NB4 (cell line): Measurements from ENCODE around the gene DRG2.

Experiments
- DNase-seq: peaks from one replicate; pipeline ENCODE4 v3.0.0; 2010; ENCODE audit warnings: low read depth
- H3K4me3 ChIP-seq: one replicate; pipeline ENCODE4 v1.5.1; 2011; ENCODE audit warnings: mild to moderate bottlenecking, low read depth, low read length, moderate library complexity
- MYC ChIP-seq: IDR thresholded peaks from 2 replicates; pipeline ENCODE4 v1.6.1; 2011; ENCODE audit warnings: low read depth, low read length
- POLR2A ChIP-seq: IDR thresholded peaks from 2 replicates; pipeline ENCODE4 v1.6.1; 2011; ENCODE audit warnings: mild to moderate bottlenecking; ENCODE audit not compliant: insufficient read length; ENCODE audit errors: extremely low read depth
- TF ChIP-seq, protein P1 (sequence below): IDR thresholded peaks from one replicate; pipeline ENCODE4 v1.5.1; 2012; ENCODE audit warnings: low read depth, low read length
- TF ChIP-seq, protein P2 (sequence below): IDR thresholded peaks from 2 replicates; pipeline ENCODE4 v1.6.1; 2011; ENCODE audit warnings: low read depth, low read length

Gene DRG2

DNA sequence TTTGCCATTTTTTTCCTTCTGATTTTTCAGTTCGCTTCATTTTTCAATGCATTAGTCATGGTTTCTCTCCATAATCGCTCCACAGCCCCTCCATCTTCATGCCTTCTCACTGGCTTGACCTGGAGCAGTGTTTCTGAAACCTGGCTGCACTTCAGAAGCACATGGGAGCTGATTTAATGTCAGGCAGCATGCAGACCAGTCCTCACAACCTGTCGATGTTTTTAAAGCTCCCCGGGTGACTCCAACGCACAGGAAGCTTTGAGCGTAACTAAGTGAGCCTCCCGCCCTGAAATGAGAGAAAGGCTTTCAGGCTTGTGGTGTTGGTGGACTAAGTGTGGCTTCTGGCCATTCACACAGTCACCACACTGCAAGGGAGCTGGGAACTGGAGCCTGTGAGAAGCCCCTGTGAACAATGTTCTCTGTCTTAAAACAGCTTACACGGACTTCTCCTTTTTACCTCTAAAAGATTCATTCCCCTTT is 16.8 kb upstream of the DRG2 start:
- H3K4me3 ChIP-seq, result no peak overlapping the region
- DNase-seq, result peak; percentile 91
- TF ChIP-seq MYC (peak; percentile 84), POLR2A (no peak)
- TF ChIP-seq, protein P1, sequence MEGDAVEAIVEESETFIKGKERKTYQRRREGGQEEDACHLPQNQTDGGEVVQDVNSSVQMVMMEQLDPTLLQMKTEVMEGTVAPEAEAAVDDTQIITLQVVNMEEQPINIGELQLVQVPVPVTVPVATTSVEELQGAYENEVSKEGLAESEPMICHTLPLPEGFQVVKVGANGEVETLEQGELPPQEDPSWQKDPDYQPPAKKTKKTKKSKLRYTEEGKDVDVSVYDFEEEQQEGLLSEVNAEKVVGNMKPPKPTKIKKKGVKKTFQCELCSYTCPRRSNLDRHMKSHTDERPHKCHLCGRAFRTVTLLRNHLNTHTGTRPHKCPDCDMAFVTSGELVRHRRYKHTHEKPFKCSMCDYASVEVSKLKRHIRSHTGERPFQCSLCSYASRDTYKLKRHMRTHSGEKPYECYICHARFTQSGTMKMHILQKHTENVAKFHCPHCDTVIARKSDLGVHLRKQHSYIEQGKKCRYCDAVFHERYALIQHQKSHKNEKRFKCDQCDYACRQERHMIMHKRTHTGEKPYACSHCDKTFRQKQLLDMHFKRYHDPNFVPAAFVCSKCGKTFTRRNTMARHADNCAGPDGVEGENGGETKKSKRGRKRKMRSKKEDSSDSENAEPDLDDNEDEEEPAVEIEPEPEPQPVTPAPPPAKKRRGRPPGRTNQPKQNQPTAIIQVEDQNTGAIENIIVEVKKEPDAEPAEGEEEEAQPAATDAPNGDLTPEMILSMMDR, result no peak
- TF ChIP-seq, protein P2, sequence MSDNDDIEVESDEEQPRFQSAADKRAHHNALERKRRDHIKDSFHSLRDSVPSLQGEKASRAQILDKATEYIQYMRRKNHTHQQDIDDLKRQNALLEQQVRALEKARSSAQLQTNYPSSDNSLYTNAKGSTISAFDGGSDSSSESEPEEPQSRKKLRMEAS, result peak; percentile 92

DNA sequence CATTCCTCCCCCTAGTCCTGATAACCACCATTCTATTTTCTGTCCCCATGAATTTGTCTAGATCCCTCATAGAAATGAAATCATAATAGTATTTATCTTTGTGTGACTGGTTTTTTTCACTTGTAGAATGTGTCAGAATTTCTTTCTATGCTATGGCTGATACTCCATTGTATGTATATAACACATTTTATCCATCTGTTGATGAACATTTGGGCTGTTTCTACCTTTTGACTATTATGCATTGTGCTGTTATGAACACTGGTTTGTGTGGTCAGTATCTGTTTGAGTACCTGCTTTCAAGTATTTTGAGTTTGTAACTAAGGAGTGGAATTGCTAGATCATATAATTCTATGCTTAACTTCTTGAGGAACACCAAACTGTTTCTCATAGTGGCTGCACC is 16.0 kb upstream of the DRG2 start:
- H3K4me3 ChIP-seq, result no peak overlapping the region
- DNase-seq, result no peak
- TF ChIP-seq, protein P2, result no peak
- no peak for TF ChIP-seq MYC
- TF ChIP-seq POLR2A, result no peak
- TF ChIP-seq, protein P1, result no peak

DNA sequence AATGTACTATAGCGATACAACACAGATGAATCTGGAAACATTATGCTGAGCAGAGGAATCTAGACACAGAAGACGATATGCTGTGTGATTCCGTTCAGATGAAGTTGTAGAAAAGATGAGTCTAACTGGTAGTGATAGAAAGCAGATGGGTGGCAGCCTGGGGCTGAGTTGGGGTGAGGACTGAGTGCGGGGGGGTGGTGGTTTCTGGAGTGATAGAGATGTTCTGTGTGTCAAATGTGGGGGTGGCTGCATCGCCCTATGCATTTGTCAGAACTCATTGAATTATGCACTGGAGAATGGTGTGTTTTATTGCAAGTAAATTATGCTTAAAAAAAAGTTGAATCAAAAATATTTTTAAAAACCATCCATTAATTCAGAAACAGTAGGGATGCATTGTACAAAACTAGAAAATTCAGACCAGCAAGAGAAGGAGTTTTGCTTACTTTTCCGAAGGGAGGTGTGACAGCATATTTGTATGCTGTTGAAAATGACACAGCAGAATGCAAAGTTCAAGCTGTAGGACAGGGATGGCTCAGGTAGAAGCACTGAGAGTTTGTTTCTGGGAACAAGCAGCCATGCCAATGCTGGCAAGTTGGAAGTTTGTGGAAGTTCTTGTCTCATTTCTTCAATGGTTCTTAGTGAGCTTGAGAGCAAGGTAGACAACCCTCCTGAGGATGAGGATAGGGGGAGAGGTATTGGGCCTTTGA is 13.0 kb upstream of the DRG2 start:
- H3K4me3 ChIP-seq, result no peak overlapping the region
- DNase-seq, result no peak
- TF ChIP-seq, protein P2, result no peak
- TF ChIP-seq, protein P1, result no peak

DNA sequence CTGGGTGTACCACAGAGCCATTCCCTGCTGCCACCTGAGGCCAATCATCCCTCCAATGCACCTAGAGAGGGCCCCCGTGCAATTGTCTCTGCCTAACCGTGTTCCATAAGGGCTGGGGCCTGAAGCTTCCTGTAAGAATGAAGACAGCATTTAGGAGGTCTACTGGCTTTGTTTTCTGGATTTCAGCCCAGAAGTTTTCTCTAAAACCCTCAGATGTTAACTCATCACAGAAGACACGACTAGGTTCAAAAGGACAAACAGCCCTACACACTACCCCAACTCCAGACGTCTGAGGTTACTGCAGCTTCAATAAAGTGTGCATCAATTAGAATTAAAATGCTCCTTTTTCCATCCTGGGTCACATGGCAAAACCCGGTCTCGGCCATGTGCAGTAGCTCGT is 10.8 kb upstream of the DRG2 start:
- DNase-seq, result no peak
- no peak overlapping the region for H3K4me3 ChIP-seq
- TF ChIP-seq, protein P2, result no peak
- TF ChIP-seq POLR2A (no peak), MYC (no peak)
- TF ChIP-seq, protein P1, result no peak

DNA sequence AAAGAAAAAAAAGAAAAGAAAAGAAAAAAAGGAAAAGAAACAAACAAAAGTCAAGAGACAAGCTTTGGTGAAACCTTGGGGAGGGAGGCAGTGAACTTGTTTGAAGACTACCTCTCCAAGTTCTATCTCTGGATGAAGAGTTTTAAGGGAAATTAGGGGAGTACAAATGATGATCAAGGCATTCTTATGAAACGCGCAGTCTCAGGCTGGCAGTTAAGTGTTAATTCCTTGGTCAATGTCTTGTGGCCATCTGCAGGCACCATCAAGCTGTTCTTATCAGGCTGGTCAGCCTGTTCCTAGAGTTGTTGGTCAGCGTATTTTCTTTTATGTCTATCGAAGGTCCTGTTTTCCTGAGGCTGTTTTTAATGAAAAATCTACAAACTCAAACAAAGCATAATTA is 8.2 kb upstream of the DRG2 start:
- TF ChIP-seq, protein P1, result no peak
- TF ChIP-seq MYC, result no peak
- TF ChIP-seq POLR2A, result no peak
- TF ChIP-seq, protein P2, result no peak
- DNase-seq, result no peak
- H3K4me3 ChIP-seq, result no peak overlapping the region
